Effector memory CD4-positive, alpha-beta T cell (primary cell): ENCODE data around the gene POLD2.

Source experiments
- DNase-seq, 3 donors: peaks; one replicate each; pipeline ENCODE4 v3.0.0-alpha.2; 2020
- H3K27ac ChIP-seq: 2 replicates; pipeline ENCODE4 v1.7.0; 2013; ENCODE audit warnings: mild to moderate bottlenecking, low read length, moderate library complexity; ENCODE audit not compliant: insufficient read depth, poor library complexity, severe bottlenecking
- H3K27me3 ChIP-seq: replicated peaks from 2 replicates; pipeline ENCODE4 v1.7.0; 2013; ENCODE audit warnings: mild to moderate bottlenecking, low read length; ENCODE audit not compliant: insufficient read depth, control insufficient read depth, poor library complexity, severe bottlenecking
- H3K36me3 ChIP-seq: 2 replicates; pipeline ENCODE4 v1.7.0; 2013; ENCODE audit warnings: mild to moderate bottlenecking, low read length, moderate library complexity; ENCODE audit not compliant: control insufficient read depth, insufficient read depth
- H3K4me1 ChIP-seq: 2 replicates; pipeline ENCODE4 v1.7.0; 2013; ENCODE audit warnings: low read length, mild to moderate bottlenecking; ENCODE audit not compliant: control insufficient read depth, insufficient read depth, poor library complexity, severe bottlenecking
- H3K4me3 ChIP-seq: 2 replicates; pipeline ENCODE4 v1.7.0; 2013; ENCODE audit warnings: low read length, low read depth, mild to moderate bottlenecking; ENCODE audit not compliant: insufficient read depth, poor library complexity, severe bottlenecking
- H3K9me3 ChIP-seq: 2 replicates; pipeline ENCODE4 v1.7.0; 2013; ENCODE audit warnings: mild to moderate bottlenecking, low read length, moderate library complexity; ENCODE audit not compliant: control insufficient read depth

The POLD2 gene

GRCh38 chr7:44152971-44153947 is 29.9 kb upstream of the POLD2 start:
- no peak overlapping the region for H3K4me3 ChIP-seq
- no peaks in the 10 kb centered on the region for H3K4me1 ChIP-seq
- H3K27me3 ChIP-seq = no peaks in the 10 kb centered on the region
- no peaks in the 10 kb centered on the region for H3K36me3 ChIP-seq
- no peaks in the 10 kb centered on the region for H3K9me3 ChIP-seq
- H3K27ac ChIP-seq = no peak overlapping the region
- no peak for DNase-seq

- Histone ChIP-seq H3K9me3 (no peaks in the 10 kb centered on the region), H3K4me3 (no peak overlapping the region), H3K4me1 (no peaks in the 10 kb centered on the region), H3K36me3 (no peaks in the 10 kb centered on the region), H3K27ac (no peak overlapping the region), H3K27me3 (no peaks in the 10 kb centered on the region)
- DNase-seq = no peak
These were observed 28.6 kb upstream of the POLD2 start for GRCh38 chr7:44151956-44152355.

- no peak overlapping the region for H3K27ac ChIP-seq
- H3K27me3 ChIP-seq = no peaks in the 10 kb centered on the region
- no peaks in the 10 kb centered on the region for H3K4me1 ChIP-seq
- H3K4me3 ChIP-seq = no peak overlapping the region
- no peak for DNase-seq
- H3K36me3 ChIP-seq = no peaks in the 10 kb centered on the region
- no peaks in the 10 kb centered on the region for H3K9me3 ChIP-seq
These were observed 27.9 kb upstream of the POLD2 start for GRCh38 chr7:44150966-44151941.

- H3K9me3 ChIP-seq = no peaks in the 10 kb centered on the region
- peaks cover 4% of the 10 kb centered on the region for H3K4me1 ChIP-seq
- DNase-seq = no peak
- no peaks in the 10 kb centered on the region for H3K27me3 ChIP-seq
- H3K36me3 ChIP-seq = no peaks in the 10 kb centered on the region
- H3K4me3 ChIP-seq = no peak overlapping the region
- no peak overlapping the region for H3K27ac ChIP-seq
These were observed 27.1 kb upstream of the POLD2 start for GRCh38 chr7:44150466-44150832.

GRCh38 chr7:44149571-44150465 is 26.5 kb upstream of the POLD2 start:
- Histone ChIP-seq H3K4me3 (no peak overlapping the region), H3K27me3 (no peaks in the 10 kb centered on the region), H3K27ac (no peak overlapping the region), H3K4me1 (peaks cover 7% of the 10 kb centered on the region), H3K36me3 (no peaks in the 10 kb centered on the region), H3K9me3 (no peaks in the 10 kb centered on the region)
- DNase-seq = no peak

- H3K9me3 ChIP-seq = no peaks in the 10 kb centered on the region
- peaks cover 7% of the 10 kb centered on the region for H3K4me1 ChIP-seq
- DNase-seq = no peak
- H3K36me3 ChIP-seq = no peaks in the 10 kb centered on the region
- no peak overlapping the region for H3K27ac ChIP-seq
- H3K27me3 ChIP-seq = no peaks in the 10 kb centered on the region
- no peak overlapping the region for H3K4me3 ChIP-seq
These were observed 25.7 kb upstream of the POLD2 start for GRCh38 chr7:44148961-44149536.

- Histone ChIP-seq H3K36me3 (no peaks in the 10 kb centered on the region), H3K27ac (no peak overlapping the region), H3K4me3 (no peak overlapping the region), H3K27me3 (no peaks in the 10 kb centered on the region), H3K4me1 (peaks cover 7% of the 10 kb centered on the region), H3K9me3 (no peaks in the 10 kb centered on the region)
- no peak for DNase-seq
These were observed 24.8 kb upstream of the POLD2 start for GRCh38 chr7:44148166-44148565.

GRCh38 chr7:44147026-44147991 is 24.0 kb upstream of the POLD2 start:
- no peak for DNase-seq
- Histone ChIP-seq H3K27ac (no peak overlapping the region), H3K4me1 (peaks cover 7% of the 10 kb centered on the region), H3K4me3 (no peak overlapping the region), H3K9me3 (no peaks in the 10 kb centered on the region), H3K36me3 (no peaks in the 10 kb centered on the region), H3K27me3 (no peaks in the 10 kb centered on the region)
